ENCODE results near the gene PTPRB.
A peak's percentile ranks its signal among the peaks of the same experiment; 100 is the strongest.

PTPRB gene

GRCh38 chr12:70643939-70644338 lies 6.7 kb upstream of the PTPRB start:
- DNase-seq (ENCODE audit: low read depth in 2 of 2), result no peak

DNA sequence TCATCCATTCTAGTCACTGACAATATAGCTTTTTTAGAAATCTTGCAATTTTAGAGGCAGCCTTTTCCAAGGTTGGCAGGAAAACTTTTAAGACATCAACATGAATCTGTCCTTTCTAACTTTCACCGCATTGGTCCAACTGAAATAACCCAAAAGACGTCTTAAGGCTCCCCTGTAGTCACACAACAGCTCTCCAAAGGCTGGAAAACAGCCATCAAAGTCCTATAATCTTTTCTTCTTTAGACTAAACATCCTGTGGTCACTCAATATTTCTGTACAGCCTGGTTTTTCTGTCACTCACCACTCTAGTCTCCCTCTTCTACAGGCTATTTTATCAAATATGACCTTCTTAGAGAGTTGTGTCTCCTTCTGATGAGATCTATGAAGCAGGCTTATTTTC lies 4.5 kb upstream of the PTPRB start:
- no peak for DNase-seq (ENCODE audit: low read depth in 2 of 2)

GRCh38 chr12:70640901-70641300 lies 3.7 kb upstream of the PTPRB start:
- no peak for DNase-seq (ENCODE audit: low read depth in 2 of 2)

DNA sequence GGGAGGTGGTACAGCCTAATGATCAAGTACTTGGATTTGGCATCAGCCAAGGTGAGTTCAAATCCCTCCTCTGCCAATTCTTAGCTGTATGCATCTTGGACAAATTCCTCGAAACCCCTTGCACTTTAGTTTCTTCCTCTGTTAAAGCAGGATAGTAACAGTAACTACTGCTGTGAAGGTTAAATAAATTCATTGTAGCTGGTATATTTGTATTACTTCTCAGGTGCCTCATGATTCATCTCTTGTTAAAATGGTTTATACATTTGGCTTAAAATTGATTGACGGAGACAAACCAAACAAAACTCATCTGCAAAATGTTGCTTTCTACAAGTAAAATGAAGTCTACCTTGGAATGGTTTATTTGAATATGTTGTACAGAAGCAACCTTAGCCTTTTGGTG lies 2.3 kb upstream of the PTPRB start:
- DNase-seq (ENCODE audit: low read depth in 2 of 2), result no peak

- DNase-seq (ENCODE audit: low read depth in 2 of 2), result no peak
Measured at GRCh38 chr12:70638639-70639360, 1.6 kb upstream of the PTPRB start.

- DNase-seq (ENCODE audit: low read depth in 2 of 2), result no peak
Measured at GRCh38 chr12:70635755-70636154, 1.5 kb downstream of the PTPRB start.

GRCh38 chr12:70628701-70629480 lies 8.3 kb downstream of the PTPRB start:
- no peak for DNase-seq (ENCODE audit: low read depth in 2 of 2)

- DNase-seq (ENCODE audit: low read depth in 2 of 2), result no peak
Measured at GRCh38 chr12:70627677-70628076, 9.6 kb downstream of the PTPRB start.

DNA sequence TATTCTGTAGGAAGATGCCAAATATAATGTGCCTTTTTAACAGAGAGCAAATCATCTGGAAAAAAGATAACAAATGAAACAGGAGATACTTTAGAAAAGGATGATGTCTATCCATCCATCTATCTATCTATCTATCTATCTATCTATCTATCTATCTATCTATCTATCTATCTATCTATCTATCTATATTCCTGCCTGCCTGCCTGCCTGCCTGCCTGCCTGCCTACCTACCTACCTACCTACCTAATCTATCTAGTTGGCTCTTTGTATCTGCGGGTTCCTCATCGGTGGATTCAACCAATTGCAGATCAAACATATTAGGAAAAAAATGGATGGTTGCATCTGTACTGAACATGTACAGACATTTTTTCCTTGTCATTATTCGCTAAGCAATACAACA lies 11.0 kb downstream of the PTPRB start:
- DNase-seq (ENCODE audit: low read depth in 2 of 2), result no peak

DNA sequence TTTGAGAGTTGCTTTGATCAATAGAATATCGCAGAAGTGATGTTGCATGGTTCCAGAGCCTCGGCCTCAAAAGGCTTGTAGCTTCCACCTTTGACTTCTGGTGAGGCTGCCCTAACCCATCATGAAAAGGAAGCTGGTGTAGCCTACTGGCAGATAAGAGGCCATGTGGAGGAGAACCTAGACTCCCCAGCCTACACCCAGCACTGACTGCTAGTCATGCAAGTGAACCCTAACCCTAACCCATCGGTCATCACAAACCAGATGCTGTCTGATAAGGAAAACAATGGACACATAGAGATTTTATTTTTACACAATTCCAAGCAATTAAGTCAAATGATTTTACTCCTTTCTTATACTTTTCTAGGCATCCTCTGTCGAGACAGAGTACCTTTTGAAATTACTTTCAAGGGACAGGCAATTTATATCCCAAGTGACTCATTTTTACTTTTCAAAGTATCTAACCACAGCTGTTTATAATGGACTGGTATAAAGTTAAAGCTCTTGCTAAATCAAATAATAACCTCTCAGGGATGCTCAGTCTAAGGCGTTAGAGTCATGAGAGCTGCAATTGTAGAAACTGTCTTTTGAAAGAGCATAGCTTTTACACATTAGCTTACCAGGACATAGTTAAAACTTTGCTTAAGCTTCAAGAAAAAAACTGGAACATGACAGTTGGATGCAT lies 17.6 kb downstream of the PTPRB start:
- no peak for DNase-seq (ENCODE audit: low read depth in 2 of 2)

GRCh38 chr12:70618371-70618770 lies 18.9 kb downstream of the PTPRB start:
- DNase-seq (ENCODE audit: low read depth in 2 of 2), result no peak

GRCh38 chr12:70617450-70617849 lies 19.8 kb downstream of the PTPRB start:
- no peak for DNase-seq (ENCODE audit: low read depth in 2 of 2)

GRCh38 chr12:70615174-70615866 lies 21.9 kb downstream of the PTPRB start:
- DNase-seq (ENCODE audit: low read depth in 2 of 2), result no peak

DNA sequence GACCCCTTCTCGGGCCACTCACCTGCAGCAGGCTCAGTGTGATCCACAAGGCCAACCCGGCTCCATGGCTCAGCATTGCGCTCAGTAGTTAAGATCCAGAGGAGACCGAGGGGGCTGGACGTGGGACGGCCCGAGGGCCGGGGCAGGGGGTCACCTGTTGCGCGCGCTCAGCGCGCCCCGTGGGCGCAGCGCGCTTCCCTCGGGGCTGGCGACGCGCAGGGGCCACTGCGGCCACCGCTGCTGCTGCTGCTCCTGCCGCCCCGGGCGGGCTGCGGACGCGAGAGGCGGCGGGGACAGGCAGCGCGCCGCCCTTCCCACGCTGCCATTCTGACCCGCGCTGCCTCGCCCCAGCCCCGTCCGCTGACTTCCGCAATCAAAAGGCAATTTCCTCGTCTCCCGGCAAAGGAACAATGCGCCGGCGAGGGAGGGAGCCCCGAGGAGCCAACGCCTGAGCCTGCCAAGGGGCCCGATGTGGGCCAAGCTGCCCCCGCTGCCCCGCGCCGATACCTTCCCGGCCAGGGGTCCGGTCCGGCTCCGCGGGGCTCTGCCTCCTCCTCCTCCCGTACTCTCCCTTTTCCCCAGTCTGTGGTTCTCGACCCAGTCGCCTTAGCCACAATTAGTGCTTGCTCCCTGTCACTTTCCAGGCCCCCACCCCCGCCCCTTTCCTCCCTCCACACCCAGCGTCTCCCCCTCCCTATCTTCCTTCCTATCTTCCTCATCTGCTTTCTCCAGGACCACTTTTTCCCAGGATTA lies 27.3 kb downstream of the PTPRB start:
- peak in 1 of 2 donors; percentile 1 for DNase-seq (ENCODE audit: low read depth in 2 of 2)

- DNase-seq (ENCODE audit: low read depth in 2 of 2), result no peak
Measured at GRCh38 chr12:70609203-70609602, 28.0 kb downstream of the PTPRB start.

GRCh38 chr12:70608184-70608583 lies 29.0 kb downstream of the PTPRB start:
- DNase-seq (ENCODE audit: low read depth in 2 of 2), result no peak

DNA sequence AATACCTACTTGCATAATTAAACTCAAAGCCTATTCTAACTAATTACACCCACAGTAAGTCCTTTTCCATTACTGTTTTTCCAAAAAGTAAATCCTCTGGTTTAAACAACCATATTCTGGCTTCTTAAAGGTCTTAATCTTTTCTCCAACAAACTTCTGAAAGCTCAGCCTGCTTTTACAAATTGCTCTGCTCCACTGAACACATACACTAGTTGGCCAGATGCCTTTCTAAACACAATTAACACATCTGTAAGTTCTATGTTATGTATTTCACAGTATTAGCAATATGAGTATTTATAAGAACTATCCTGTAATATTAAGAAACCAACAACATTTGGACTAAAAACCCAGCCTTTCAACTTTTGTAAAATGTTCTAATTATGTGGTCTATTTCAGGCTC lies 30.1 kb downstream of the PTPRB start:
- no peak for DNase-seq (ENCODE audit: low read depth in 2 of 2)

GRCh38 chr12:70605976-70606375 lies 31.3 kb downstream of the PTPRB start:
- no peak for DNase-seq (ENCODE audit: low read depth in 2 of 2)

DNA sequence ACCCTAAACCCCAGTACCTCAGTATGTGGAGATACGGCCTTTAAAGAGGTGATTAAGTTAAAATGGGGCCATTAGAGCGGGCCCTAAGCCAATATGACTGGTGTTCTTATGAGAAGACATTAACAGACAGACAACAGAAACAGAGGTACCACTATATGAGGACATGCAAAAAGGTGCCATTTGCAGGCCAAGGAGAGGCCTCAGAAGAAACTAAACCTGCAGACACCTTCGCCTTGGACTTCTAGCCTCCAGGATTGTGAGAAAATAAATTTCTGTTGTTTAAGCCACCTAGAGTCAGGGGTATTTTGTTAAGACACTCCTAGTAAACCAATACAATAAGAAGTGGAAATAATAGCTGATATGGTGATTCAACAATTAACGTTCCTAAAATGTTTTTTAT lies 32.6 kb downstream of the PTPRB start:
- no peak for DNase-seq (ENCODE audit: low read depth in 2 of 2)

DNA sequence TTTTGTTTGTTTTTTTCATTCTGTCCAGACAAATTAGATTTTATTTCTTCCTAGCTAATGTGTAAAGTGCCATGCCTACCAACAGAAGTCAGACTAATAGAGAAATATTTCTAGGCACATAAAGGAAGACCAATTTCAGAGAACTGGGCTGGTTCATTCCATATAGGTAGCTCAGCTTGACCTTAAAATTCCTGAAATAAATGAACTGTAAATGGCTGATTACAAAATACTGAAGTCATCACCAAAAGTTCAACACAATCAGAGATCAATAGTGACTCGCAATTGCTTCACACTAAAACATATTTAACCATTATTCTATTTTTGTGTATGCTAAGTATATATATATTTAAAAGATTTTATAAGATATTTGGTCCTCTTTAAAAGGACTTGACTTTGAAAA lies 34.2 kb downstream of the PTPRB start:
- DNase-seq (ENCODE audit: low read depth in 2 of 2), result no peak

- no peak for DNase-seq (ENCODE audit: low read depth in 2 of 2)
Measured at GRCh38 chr12:70598467-70599193, 38.6 kb downstream of the PTPRB start.

Data from stimulated activated CD8-positive, alpha-beta memory T cell treated with anti-CD3 and anti-CD28 coated beads, Interleukin-7, amount 100 ng/mL, for 4 hours (primary cell).